ENCODE measurements around the gene FHOD3.

GRCh38 chr18:36650906-36651305, 353.4 kb downstream of the FHOD3 start:
- TF ChIP-seq CHD2 (IDR thresholded peaks at IDR 0.05; ENCODE audit: low read length, partially characterized antibody): no peak
- TF ChIP-seq SREBF2 (IDR thresholded peaks at IDR 0.05): no peak
- TF ChIP-seq NR3C1 (IDR thresholded peaks at IDR 0.05): no peak
- TF ChIP-seq PBX3 (IDR thresholded peaks at IDR 0.05): no peak
- TF ChIP-seq GATA3 (IDR thresholded peaks at IDR 0.05; ENCODE audit: borderline replicate concordance): no peak
- TF ChIP-seq HES2 (IDR thresholded peaks at IDR 0.05): no peak
- no peak for TF ChIP-seq CTCF (IDR thresholded peaks at IDR 0.05)
- no peak for TF ChIP-seq NPAS2 (CRISPR knock-in tag; IDR thresholded peaks at IDR 0.05; ENCODE audit: borderline replicate concordance)
- TF ChIP-seq RFX5 (IDR thresholded peaks at IDR 0.05): no peak
- TF ChIP-seq POLR2A (IDR thresholded peaks at IDR 0.05; ENCODE audit: low read length): no peak
- no peak for TF ChIP-seq ZFP36 (IDR thresholded peaks at IDR 0.05; ENCODE audit: borderline replicate concordance, partially characterized antibody)
- no peak for TF ChIP-seq HOXA7 (CRISPR knock-in tag; IDR thresholded peaks at IDR 0.05)
- TF ChIP-seq JUN (IDR thresholded peaks at IDR 0.05): no peak
